Measurements from ENCODE around the gene KIF25. TPM values are rescaled to one million over a fixed set of nuclear protein-coding genes. Genes with fewer than 3 reads are reported as not detected.

Gene KIF25
- total RNA-seq, 1 experiment from 2014 or later = 0.59 TPM

GRCh38 chr6:168093634-168094033 is 96.2 kb downstream of the KIF25 start:
- Histone ChIP-seq H3K9ac (ENCODE audit: extremely low read depth, insufficient read length, low read length) (no peak overlapping the region), H2AK5ac (ENCODE audit: insufficient read length, low read length) (no peak overlapping the region), H2BK120ac (ENCODE audit: low read depth, low read length, poor library complexity, severe bottlenecking) (no peak overlapping the region), H4K5ac (ENCODE audit: insufficient read length, low read depth, low read length) (no peak overlapping the region), H3K23ac (ENCODE audit: insufficient read length, low read depth, low read length) (no peak overlapping the region), H3K23me2 (ENCODE audit: insufficient read length, low read depth, low read length, poor library complexity, severe bottlenecking) (no peaks in the 10 kb centered on the region), H3K79me2 (ENCODE audit: insufficient read depth, low read length) (no peaks in the 10 kb centered on the region), H2BK20ac (ENCODE audit: low read depth, low read length, poor library complexity, severe bottlenecking) (no peak overlapping the region), H3K79me1 (ENCODE audit: insufficient read depth, low read depth, low read length, poor library complexity, severe bottlenecking) (no peaks in the 10 kb centered on the region), H3K4ac (ENCODE audit: low read depth, low read length) (no peak overlapping the region), H3K4me2 (ENCODE audit: insufficient read depth, insufficient read length, low read length) (no peak overlapping the region), H3K27ac (ENCODE audit: insufficient read length, low read depth, low read length) (no peak overlapping the region), H3K9me3 (ENCODE audit: control insufficient read depth, low read depth, low read length) (no peaks in the 10 kb centered on the region), H3K27me3 (ENCODE audit: insufficient read depth, low read length) (no peaks in the 10 kb centered on the region), H4K20me1 (ENCODE audit: control insufficient read depth, insufficient read depth, insufficient read length) (no peaks in the 10 kb centered on the region), H2BK12ac (ENCODE audit: insufficient read length, low read depth, low read length) (no peak overlapping the region), H3K4me1 (ENCODE audit: insufficient read depth, low read length) (no peaks in the 10 kb centered on the region), H4K8ac (replicated peaks; ENCODE audit: insufficient read length, low read depth, low read length) (no peak overlapping the region), H3K18ac (ENCODE audit: insufficient read length, low read depth, low read length) (no peak overlapping the region), H3K56ac (ENCODE audit: insufficient read length, low read depth, low read length) (no peak overlapping the region), H3T11ph (ENCODE audit: low read length) (no peak overlapping the region), H4K91ac (ENCODE audit: insufficient read length, low read depth, low read length) (no peak overlapping the region), H2BK5ac (ENCODE audit: insufficient read length, low read length) (no peak overlapping the region), H2AFZ (ENCODE audit: low read length) (no peak overlapping the region), H2BK15ac (ENCODE audit: low read depth, low read length) (no peak overlapping the region), H3K14ac (ENCODE audit: insufficient read depth, low read length) (no peak overlapping the region)
- peaks cover 10% of the 10 kb centered on the region for H3K27me3 Mint-ChIP-seq (ENCODE audit: low read depth)
- H3K4me1 Mint-ChIP-seq = peaks cover 25 to 40% of the 10 kb centered on the region in 2 experiments
- H3K27ac Mint-ChIP-seq = peak overlapping the region in 1 of 3 experiments; percentile 54; a peak in 1 of 7 replicates
- H3K9me3 Mint-ChIP-seq = peaks cover 0 to 3% of the 10 kb centered on the region in 2 experiments; a peak in 2 of 5 replicates
- H3K36me3 Mint-ChIP-seq (ENCODE audit: insufficient read depth in 1 of 3, low read depth in 3 of 3) = 0 out of 7 replicates have a peak, but pooled peaks cover 0 to 8% (median 0%) of the 10 kb centered on the region in 3 experiments
- TF ChIP-seq CTCF (conservative IDR thresholded peaks at IDR 0.05) = no peak
- no CpG with 5 or more reads among the region's 11 CpGs for whole genome bisulfite sequencing (ENCODE audit: extremely low coverage, insufficient read length, low lambda C conversion rate)
- DNase-seq = no peak
- H3K4me3 Mint-ChIP-seq = no peak overlapping the region

Other genes starting within 250 kb of the KIF25 start
- 153 and 157 TPM in 2 replicates for gene AFDN, start 170.8 kb upstream of the KIF25 start, total RNA-seq (2021)
- not detected in 2 replicates for gene FRMD1, start 81.5 kb downstream of the KIF25 start, total RNA-seq (2021)

Data from H9 (cell line).